ES-I3 (cell line): Measurements from ENCODE around the gene PCDH9.

ENCODE experiments used
- H3K36me3 ChIP-seq: 2 replicates; pipeline ENCODE4 v1.6.1; 2013; ENCODE audit warnings: mild to moderate bottlenecking, low read length, control low read depth, moderate library complexity; ENCODE audit not compliant: insufficient read depth
- H3K4me1 ChIP-seq: 2 replicates; pipeline ENCODE4 v1.6.1; 2013; ENCODE audit warnings: mild to moderate bottlenecking, control low read depth, low read length; ENCODE audit not compliant: insufficient read depth
- H3K9ac ChIP-seq: 2 replicates; pipeline ENCODE4 v1.6.1; 2013; ENCODE audit warnings: low read depth, mild to moderate bottlenecking, low read length, moderate library complexity
- H3K9me3 ChIP-seq: 2 replicates; pipeline ENCODE4 v1.6.1; 2013; ENCODE audit warnings: mild to moderate bottlenecking, low read length, moderate library complexity; ENCODE audit not compliant: control insufficient read depth, insufficient read depth

The PCDH9 gene

GRCh38 chr13:66537417-66537816, 692.7 kb downstream of the PCDH9 start:
- H3K4me1 ChIP-seq, result no peaks in the 10 kb centered on the region
- H3K9me3 ChIP-seq, result no peaks in the 10 kb centered on the region
- no peaks in the 10 kb centered on the region for H3K36me3 ChIP-seq
- no peak overlapping the region for H3K9ac ChIP-seq

- no peaks in the 10 kb centered on the region for H3K9me3 ChIP-seq
- H3K36me3 ChIP-seq, result no peaks in the 10 kb centered on the region
- H3K9ac ChIP-seq, result no peak overlapping the region
- H3K4me1 ChIP-seq, result no peaks in the 10 kb centered on the region
Measured at GRCh38 chr13:66536746-66537145, 693.4 kb downstream of the PCDH9 start.

- H3K9ac ChIP-seq, result no peak overlapping the region
- no peaks in the 10 kb centered on the region for H3K36me3 ChIP-seq
- H3K4me1 ChIP-seq, result peaks cover under 1% of the 10 kb centered on the region; the same call in 1 of the 2 replicates
- H3K9me3 ChIP-seq, result no peaks in the 10 kb centered on the region
Measured at GRCh38 chr13:66534561-66534960, 695.6 kb downstream of the PCDH9 start.

- Histone ChIP-seq H3K4me1 (peaks cover 9% of the 10 kb centered on the region), H3K36me3 (no peaks in the 10 kb centered on the region), H3K9ac (no peak overlapping the region), H3K9me3 (no peaks in the 10 kb centered on the region)
Measured at GRCh38 chr13:66532845-66533244, 697.3 kb downstream of the PCDH9 start.

GRCh38 chr13:66532146-66532545, 698.0 kb downstream of the PCDH9 start:
- no peaks in the 10 kb centered on the region for H3K9me3 ChIP-seq
- peaks cover 9% of the 10 kb centered on the region for H3K4me1 ChIP-seq
- H3K9ac ChIP-seq, result no peak overlapping the region
- H3K36me3 ChIP-seq, result no peaks in the 10 kb centered on the region

GRCh38 chr13:66530686-66531085, 699.5 kb downstream of the PCDH9 start:
- no peak overlapping the region for H3K9ac ChIP-seq
- H3K4me1 ChIP-seq, result peaks cover 12% of the 10 kb centered on the region
- no peaks in the 10 kb centered on the region for H3K9me3 ChIP-seq
- H3K36me3 ChIP-seq, result no peaks in the 10 kb centered on the region

GRCh38 chr13:66530158-66530557, 700.0 kb downstream of the PCDH9 start:
- Histone ChIP-seq H3K9me3 (no peaks in the 10 kb centered on the region), H3K4me1 (peaks cover 14% of the 10 kb centered on the region), H3K9ac (no peak overlapping the region), H3K36me3 (no peaks in the 10 kb centered on the region)

GRCh38 chr13:66528944-66529576, 701.1 kb downstream of the PCDH9 start:
- no peak overlapping the region for H3K9ac ChIP-seq
- H3K9me3 ChIP-seq, result no peaks in the 10 kb centered on the region
- H3K36me3 ChIP-seq, result no peaks in the 10 kb centered on the region
- peaks cover 18% of the 10 kb centered on the region for H3K4me1 ChIP-seq

- H3K9me3 ChIP-seq, result no peaks in the 10 kb centered on the region
- no peaks in the 10 kb centered on the region for H3K36me3 ChIP-seq
- peaks cover 18% of the 10 kb centered on the region for H3K4me1 ChIP-seq
- H3K9ac ChIP-seq, result no peak overlapping the region
Measured at GRCh38 chr13:66528180-66528579, 702.0 kb downstream of the PCDH9 start.

GRCh38 chr13:66520511-66521355, 709.4 kb downstream of the PCDH9 start:
- Histone ChIP-seq H3K4me1 (peaks cover 5% of the 10 kb centered on the region; the same call in 1 of the 2 replicates), H3K9me3 (no peaks in the 10 kb centered on the region), H3K9ac (no peak overlapping the region), H3K36me3 (no peaks in the 10 kb centered on the region)

GRCh38 chr13:66519259-66519658, 710.9 kb downstream of the PCDH9 start:
- no peak overlapping the region for H3K9ac ChIP-seq
- no peaks in the 10 kb centered on the region for H3K4me1 ChIP-seq
- H3K9me3 ChIP-seq, result no peaks in the 10 kb centered on the region
- no peaks in the 10 kb centered on the region for H3K36me3 ChIP-seq

GRCh38 chr13:66518068-66518467, 712.1 kb downstream of the PCDH9 start:
- H3K4me1 ChIP-seq, result no peaks in the 10 kb centered on the region; the same call in 1 of the 2 replicates
- no peak overlapping the region for H3K9ac ChIP-seq
- no peaks in the 10 kb centered on the region for H3K9me3 ChIP-seq
- H3K36me3 ChIP-seq, result no peaks in the 10 kb centered on the region

- Histone ChIP-seq H3K36me3 (no peaks in the 10 kb centered on the region), H3K9ac (no peak overlapping the region), H3K9me3 (no peaks in the 10 kb centered on the region), H3K4me1 (no peaks in the 10 kb centered on the region; the same call in 1 of the 2 replicates)
Measured at GRCh38 chr13:66513728-66514127, 716.4 kb downstream of the PCDH9 start.

- H3K9me3 ChIP-seq, result no peaks in the 10 kb centered on the region
- no peaks in the 10 kb centered on the region for H3K36me3 ChIP-seq
- H3K9ac ChIP-seq, result no peak overlapping the region
- no peaks in the 10 kb centered on the region; the same call in none of the 2 replicates for H3K4me1 ChIP-seq
Measured at GRCh38 chr13:66509175-66509574, 721.0 kb downstream of the PCDH9 start.
